H1 (cell line): ENCODE results near the gene PPP1R15B. TPM values are rescaled to one million over a fixed set of nuclear protein-coding genes. Genes with fewer than 3 reads are reported as not detected.
A peak's percentile ranks its signal among the peaks of the same experiment; 100 is the strongest.

Experiments used
- CTCF ChIA-PET: fragments of 300-600 bp; sonication (Branson Sonifier 250); formaldehyde crosslinking; loops from one replicate; lab custom pipeline; 2021; ENCODE audit not compliant: partially characterized antibody; lab: Charles Lee
- POLR2A ChIA-PET: fragments of 300-600 bp; sonication (Branson Sonifier 250); formaldehyde crosslinking; loops from one replicate; lab custom pipeline; 2021; ENCODE audit warnings: inconsistent platforms; ENCODE audit not compliant: partially characterized antibody; lab: Charles Lee
- DNase-seq, 2 experiments: peaks; one replicate each; pipeline versions ENCODE4 v3.0.0 to v3.0.0-alpha.2; 2010 to 2022; ENCODE audit warnings: low spot score in 2 of 2, low read depth in 1 of 2, mixed read lengths in 1 of 2
- FAIRE-seq: peaks from 2 replicates; lab custom pipeline; 2011; peaks lifted over from hg19 to GRCh38; lab: Jason Lieb, UNC
- H2AFZ ChIP-seq: 2 replicates; pipeline ENCODE4 v1.8.1; 2012; ENCODE audit warnings: low read length, inconsistent platforms
- H2AK5ac ChIP-seq: 2 replicates; pipeline ENCODE4 v1.6.1; 2013; ENCODE audit warnings: low read depth, low read length
- H2BK120ac ChIP-seq: replicated peaks from 2 replicates; pipeline ENCODE3; 2013; ENCODE audit warnings: low read depth, low read length, inconsistent platforms
- H2BK12ac ChIP-seq: 2 replicates; pipeline ENCODE4 v1.6.1; 2013; ENCODE audit warnings: low read depth, low read length
- H2BK15ac ChIP-seq: 2 replicates; pipeline ENCODE4 v1.6.1; 2013; ENCODE audit warnings: low read length
- H2BK20ac ChIP-seq: 2 replicates; pipeline ENCODE4 v1.6.1; 2013; ENCODE audit warnings: low read length
- H2BK5ac ChIP-seq: 2 replicates; pipeline ENCODE4 v1.6.1; 2013; ENCODE audit warnings: low read depth, low read length
- H3K14ac ChIP-seq: 2 replicates; pipeline ENCODE4 v1.6.1; 2013; ENCODE audit warnings: inconsistent platforms; ENCODE audit not compliant: insufficient read length
- H3K18ac ChIP-seq: 2 replicates; pipeline ENCODE4 v1.6.1; 2013; ENCODE audit warnings: low read length; ENCODE audit errors: extremely low read depth
- H3K23ac ChIP-seq: 2 replicates; pipeline ENCODE4 v1.6.1; 2013; ENCODE audit warnings: inconsistent platforms; ENCODE audit not compliant: insufficient read length
- H3K23me2 ChIP-seq: 2 replicates; pipeline ENCODE4 v1.6.1; 2013; ENCODE audit warnings: low read depth, low read length
- H3K27ac ChIP-seq: 2 replicates; pipeline ENCODE4 v1.6.1; 2011; ENCODE audit warnings: low read depth, low read length, inconsistent platforms
- H3K27me3 ChIP-seq, 4 experiments: replicated peaks in 1 of 4; 1 replicate in 1 of 4; 2 replicates in 3 of 4; pipeline versions ENCODE4 v1.6.1 to v1.8.1; 2011 to 2013; ENCODE audit warnings: low read length in 3 of 4, mild to moderate bottlenecking in 3 of 4, inconsistent platforms in 2 of 4, mixed read lengths in 2 of 4, moderate library complexity in 1 of 4; ENCODE audit not compliant: control insufficient read depth in 3 of 4, insufficient read depth in 3 of 4; ENCODE audit errors: extremely low read depth in 1 of 4
- H3K36me3 ChIP-seq, 4 experiments: 2 replicates each; pipeline versions ENCODE4 v1.6.1 to v1.8.1; 2011 to 2013; ENCODE audit warnings: mild to moderate bottlenecking in 4 of 4, low read length in 3 of 4, moderate library complexity in 2 of 4, control low read depth in 1 of 4, inconsistent platforms in 1 of 4; ENCODE audit not compliant: insufficient read depth in 4 of 4, control insufficient read depth in 2 of 4
- H3K4ac ChIP-seq: replicated peaks from 2 replicates; pipeline ENCODE3; 2013; ENCODE audit warnings: low read length, low read depth, mixed read lengths, inconsistent platforms; ENCODE audit not compliant: insufficient read length
- H3K4me1 ChIP-seq, 4 experiments: replicated peaks in 1 of 4; 1 replicate in 1 of 4; 2 replicates in 3 of 4; pipeline versions ENCODE4 v1.6.1 to v1.8.1; 2011 to 2013; ENCODE audit warnings: low read length in 3 of 4, inconsistent platforms in 2 of 4, mixed read lengths in 1 of 4; ENCODE audit not compliant: insufficient read depth in 4 of 4, control insufficient read depth in 3 of 4
- H3K4me2 ChIP-seq, 2 experiments: 2 replicates each; pipeline versions ENCODE4 v1.6.1 to v1.8.1; 2011 to 2013; ENCODE audit warnings: low read depth in 2 of 2, low read length in 2 of 2, control low read depth in 1 of 2, inconsistent platforms in 1 of 2, mild to moderate bottlenecking in 1 of 2; ENCODE audit not compliant: insufficient read depth in 1 of 2
- H3K4me3 ChIP-seq, 4 experiments: fragments of 200-600, 300-600 bp in 1 of 4; sonication (generic), shearing (Covaris generic), sonication (Bioruptor Twin) in 1 of 4; 2 replicates each; pipeline versions ENCODE4 v1.5.1 to v1.8.1; 2011 to 2016; ENCODE audit warnings: low read length in 4 of 4, low read depth in 3 of 4, control low read depth in 2 of 4, inconsistent platforms in 2 of 4, mild to moderate bottlenecking in 2 of 4, mixed read lengths in 1 of 4, moderate library complexity in 1 of 4; ENCODE audit not compliant: insufficient read depth in 2 of 4; ENCODE audit errors: extremely low read depth in 1 of 4
- H3K56ac ChIP-seq: replicated peaks from 2 replicates; pipeline ENCODE3; 2013; ENCODE audit warnings: low read depth, mild to moderate bottlenecking, mixed read lengths, low read length, inconsistent platforms; ENCODE audit not compliant: insufficient read length
- H3K79me1 ChIP-seq: 2 replicates; pipeline ENCODE4 v1.6.1; 2013; ENCODE audit warnings: low read depth, low read length, control low read depth
- H3K79me2 ChIP-seq, 2 experiments: 2 replicates each; pipeline versions ENCODE4 v1.6.1 to v1.8.1; 2012 to 2013; ENCODE audit warnings: low read length in 2 of 2, mild to moderate bottlenecking in 2 of 2, inconsistent platforms in 1 of 2; ENCODE audit not compliant: insufficient read depth in 2 of 2, control insufficient read depth in 1 of 2
- H3K9ac ChIP-seq, 4 experiments: replicated peaks in 1 of 4; 1 replicate in 1 of 4; 2 replicates in 3 of 4; pipeline versions ENCODE4 v1.6.1 to v1.8.1; 2011 to 2013; ENCODE audit warnings: low read depth in 3 of 4, low read length in 3 of 4, control low read depth in 2 of 4, mild to moderate bottlenecking in 2 of 4, moderate library complexity in 2 of 4, inconsistent platforms in 1 of 4; ENCODE audit errors: extremely low read depth in 1 of 4
- H3K9me3 ChIP-seq, 2 experiments: 2 replicates each; pipeline versions ENCODE4 v1.6.1 to v1.8.1; 2012 to 2013; ENCODE audit warnings: mild to moderate bottlenecking in 2 of 2, moderate library complexity in 2 of 2, control low read depth in 1 of 2, inconsistent platforms in 1 of 2, low read depth in 1 of 2, low read length in 1 of 2, mixed read lengths in 1 of 2; ENCODE audit not compliant: insufficient read depth in 2 of 2
- H4K20me1 ChIP-seq, 2 experiments: replicated peaks in 1 of 2; 2 replicates each; pipeline versions ENCODE3 to v1.8.1; 2011 to 2013; ENCODE audit warnings: inconsistent platforms in 2 of 2, low read length in 2 of 2, mild to moderate bottlenecking in 1 of 2; ENCODE audit not compliant: insufficient read depth in 2 of 2, control insufficient read depth in 1 of 2
- H4K5ac ChIP-seq: 2 replicates; pipeline ENCODE4 v1.6.1; 2013; ENCODE audit warnings: low read length, low read depth, mixed read lengths, inconsistent platforms; ENCODE audit not compliant: insufficient read length
- H4K8ac ChIP-seq: 2 replicates; pipeline ENCODE4 v1.8.0; 2013; ENCODE audit warnings: mild to moderate bottlenecking, moderate library complexity, low read length, inconsistent platforms; ENCODE audit not compliant: insufficient read depth; ENCODE audit errors: extremely low read depth
- H4K91ac ChIP-seq: replicated peaks from 2 replicates; pipeline ENCODE3; 2013; ENCODE audit warnings: low read length, mixed read lengths, inconsistent platforms; ENCODE audit not compliant: insufficient read length
- ATF2 ChIP-seq: IDR thresholded peaks from 2 replicates; pipeline ENCODE4 v1.6.1; 2012; ENCODE audit warnings: low read length, inconsistent platforms
- CTCF ChIP-seq, 3 experiments: IDR thresholded peaks; 1 replicate in 2 of 3; 2 replicates in 1 of 3; pipeline versions ENCODE4 v1.5.1 to v1.6.1; 2011; ENCODE audit warnings: low read length in 3 of 3, mild to moderate bottlenecking in 3 of 3, inconsistent platforms in 2 of 3, low read depth in 1 of 3, moderate library complexity in 1 of 3; ENCODE audit not compliant: insufficient read depth in 1 of 3; ENCODE audit errors: control extremely low read depth in 1 of 3
- FOSL1 ChIP-seq: IDR thresholded peaks from 2 replicates; pipeline ENCODE4 v1.6.1; 2011; ENCODE audit warnings: mild to moderate bottlenecking, low read depth, low read length, moderate library complexity; ENCODE audit not compliant: insufficient read depth
- KDM4A ChIP-seq: IDR thresholded peaks from one replicate; pipeline ENCODE4 v1.7.1; 2012; ENCODE audit warnings: low read depth, mild to moderate bottlenecking, moderate library complexity, low read length, inconsistent platforms; ENCODE audit not compliant: severe bottlenecking
- RAD21 ChIP-seq, 2 experiments: IDR thresholded peaks in 1 of 2; conservative IDR thresholded peaks in 1 of 2; 2 replicates each; pipeline ENCODE4 v1.6.1; 2011; ENCODE audit warnings: low read depth in 2 of 2, low read length in 2 of 2, improper control_type of control experiment in 1 of 2, inconsistent platforms in 1 of 2, mild to moderate bottlenecking in 1 of 2, moderate library complexity in 1 of 2
- WGBS, 2 experiments: shearing (Covaris generic) in 1 of 2; methylation state at CpG; one replicate each; pipeline versions ENCODE4 v1.1.6 to v1.1.7; 2013 to 2015; ENCODE audit warnings: low lambda C conversion rate in 2 of 2, mixed read lengths in 2 of 2, inconsistent platforms in 1 of 2, low coverage in 1 of 2, missing lambda C conversion rate in 1 of 2; ENCODE audit not compliant: insufficient replicate concordance in 2 of 2, insufficient coverage in 1 of 2, insufficient read length in 1 of 2; ENCODE audit errors: extremely low coverage in 1 of 2, missing lambda C conversion rate in 1 of 2; 5-methylcytosine and 5-hydroxymethylcytosine counted together
- polyA plus RNA-seq, 7 experiments: library from polyadenylated mRNA; depleted of rRNA in 3 of 7; stranded (reverse) in 5 of 7; unstranded in 2 of 7; fragments of >200 nt in 5 of 7; fragments of 200-250 nt in 2 of 7; gene quantifications; 1 replicate in 5 of 7; 2 replicates in 1 of 7; 4 replicates in 1 of 7; pipeline versions ENCODE4 v1.2.1 to v1.2.3, GENCODE V29; 2011 to 2013; ENCODE audit warnings: missing spikeins in 2 of 7, mixed read lengths in 2 of 7
- total RNA-seq: library from RNA; stranded (reverse); fragmentation: NEBNext Ultra II Directional; extraction: Animal tissue kit (Norgen Biotek cat#: 25700); gene quantifications from 2 replicates; pipeline ENCODE4 v1.2.1, GENCODE V29; 2021

Gene PPP1R15B
- total and polyA plus RNA-seq, 2 of the 8 experiments (the other 6 are each of a cell fraction or from before 2014, with no cell fraction given): 14.4 to 72.2 TPM

GRCh38 chr1:204357551-204358490 is 53.8 kb downstream of the PPP1R15B start:
- WGBS, 2 experiments: 72% methylated on average over 23 of the region's 23 CpGs; no CpG with 5 or more reads in 1 of the 2 experiments
- H3K27me3 ChIP-seq: peaks cover 0 to 5% (median 3%) of the 10 kb centered on the region in 4 experiments; a peak in 4 of 7 replicates
- TF ChIP-seq FOSL1 (no peak), CTCF (IDR thresholded peaks at IDR 0.05; ENCODE audit: control extremely low read depth in 1 of 3, insufficient read depth in 1 of 3, low read depth in 1 of 3, low read length in 3 of 3) (peak; percentile 13 to 33 (median 25); a peak in 3 of 4 replicates), ATF2 (peak; percentile 65; the same call in 1 of the 2 replicates), RAD21 (IDR thresholded peaks at IDR 0.05 in 1 of 2, conservative IDR thresholded peaks at IDR 0.05 in 1 of 2; ENCODE audit: low read depth in 2 of 2, low read length in 2 of 2) (peak in 1 of 2 experiments; percentile 35; a peak in 1 of 4 replicates), KDM4A (no peak)

More at GRCh38 chr1:204357551-204358490, 53.8 kb downstream of the PPP1R15B start:
- H2BK20ac ChIP-seq: no peak overlapping the region
- peak overlapping the region in 1 of 4 experiments; percentile 45; a peak in 1 of 8 replicates for H3K4me3 ChIP-seq
- no peaks in the 10 kb centered on the region for H3K23me2 ChIP-seq
- no peak overlapping the region for H3K56ac ChIP-seq
- no peak overlapping the region for H3K14ac ChIP-seq
- H3K27ac ChIP-seq: no peak overlapping the region
- H4K91ac ChIP-seq: no peak overlapping the region
- no peaks in the 10 kb centered on the region for H3K36me3 ChIP-seq
- ChIA-PET CTCF (interaction anchor here (0.6 to 9.5 kb wide), 23 partner anchors 7 to 393 kb away, joined by 3 to 318 read pairs (median 7); partner anchors contain the start of genes GOLT1A and REN), POLR2A (interaction anchor here (0.7 to 1.1 kb wide), 2 partner anchors 20 to 67 kb away, joined by 3 to 4 read pairs; no protein-coding TSS in a partner anchor)
- no peak overlapping the region for H3K23ac ChIP-seq
- no peaks in the 10 kb centered on the region for H3K79me2 ChIP-seq
- H2BK5ac ChIP-seq: no peak overlapping the region
- peak overlapping the region; percentile 24; the same call in 1 of the 2 replicates for H3K18ac ChIP-seq
- H4K20me1 ChIP-seq: no peaks in the 10 kb centered on the region
- no peak overlapping the region for H4K8ac ChIP-seq
- peak overlapping the region; percentile 18; the same call in 1 of the 2 replicates for H2BK15ac ChIP-seq
- DNase-seq (no peak), FAIRE-seq (no peak)
- no peak overlapping the region for H3K4me2 ChIP-seq
- no peak overlapping the region for H3K4ac ChIP-seq
- H3K4me1 ChIP-seq: peaks cover 13 to 20% (median 18%) of the 10 kb centered on the region in 4 experiments
- no peak overlapping the region for H2AFZ ChIP-seq
- no peak overlapping the region for H3K9ac ChIP-seq
- H3K79me1 ChIP-seq: no peaks in the 10 kb centered on the region
- no peak overlapping the region; the same call in 1 of the 2 replicates for H2BK12ac ChIP-seq
- H4K5ac ChIP-seq: no peak overlapping the region
- no peaks in the 10 kb centered on the region for H3K9me3 ChIP-seq
- H2AK5ac ChIP-seq: no peak overlapping the region
- H2BK120ac ChIP-seq: no peak overlapping the region
